Sigmoid colon (tissue), 7 donors: ENCODE measurements around the gene DNAH14. TPM values are rescaled to one million over a fixed set of nuclear protein-coding genes. Genes with fewer than 3 reads are reported as not detected.
A peak's percentile ranks its signal among the peaks of the same experiment; 100 is the strongest.

ENCODE experiments used
- DNase-seq: peaks from one replicate; pipeline ENCODE4 v3.0.0-alpha.2; 2019
- H3K27ac ChIP-seq, 4 donors: fragments of 200-600 bp; sonication (generic); one replicate each; pipeline ENCODE4 v1.5.1; 2016 to 2019; ENCODE audit warnings: mild to moderate bottlenecking in 1 of 4
- H3K27me3 ChIP-seq, 3 donors: fragments of 200-600 bp; sonication (generic); one replicate each; pipeline ENCODE4 v1.5.1; 2019; ENCODE audit warnings: mild to moderate bottlenecking in 1 of 3
- H3K36me3 ChIP-seq, 4 donors: fragments of 200-600 bp; sonication (generic); one replicate each; pipeline ENCODE4 v1.5.1; 2016 to 2019
- H3K4me1 ChIP-seq, 4 donors: fragments of 200-600 bp; sonication (generic); one replicate each; pipeline ENCODE4 v1.5.1; 2017 to 2019
- H3K4me3 ChIP-seq, 4 donors: fragments of 200-600 bp; sonication (generic); one replicate each; pipeline ENCODE4 v1.5.1; 2017 to 2019; ENCODE audit warnings: mild to moderate bottlenecking in 2 of 4, moderate library complexity in 1 of 4
- H3K9me3 ChIP-seq, 4 donors: fragments of 200-600 bp in 3 of 4; sonication (generic) in 3 of 4; one replicate each; pipeline versions ENCODE4 v1.5.1 to v1.6.1; 2013 to 2019
- EP300 ChIP-seq, 4 donors: sonication (generic); formaldehyde crosslinking; IDR thresholded peaks; one replicate each; pipeline ENCODE4 v1.6.1; 2017; ENCODE audit warnings: antibody characterized with exemption in 4 of 4
- POLR2A ChIP-seq, 2 donors: fragments of 450-650 bp; IDR thresholded peaks; one replicate each; pipeline ENCODE4 v1.6.1; 2016; ENCODE audit warnings: antibody characterized with exemption in 2 of 2, mild to moderate bottlenecking in 2 of 2, moderate library complexity in 2 of 2
- POLR2AphosphoS5 ChIP-seq, 4 donors: sonication (generic); formaldehyde crosslinking; IDR thresholded peaks; one replicate each; pipeline ENCODE4 v1.6.1; 2017; ENCODE audit warnings: antibody characterized with exemption in 4 of 4
- WGBS, 2 donors: extraction: QIAGEN DNeasy Blood & Tissue Kit; methylation state at CpG; one replicate each; pipeline ENCODE4 v1.1.7; 2013; 5-methylcytosine and 5-hydroxymethylcytosine counted together
- intact Hi-C: fragments of 100-400 bp; cut with DNase I; formaldehyde crosslinking; loops from one replicate; pipeline ENCODE4 v1.15.1; 2023
- polyA plus RNA-seq, 3 donors: library from polyadenylated mRNA; stranded (reverse); fragments of 200-250 nt; gene quantifications; one replicate each; pipeline ENCODE4 v1.2.3, GENCODE V29; 2013
- total RNA-seq, 4 donors: library from RNA; depleted of rRNA; stranded (reverse); fragments of >200 nt; gene quantifications; one replicate each; pipeline ENCODE4 v1.1.0, GENCODE V29; 2016
- TF ChIP-seq, protein P1 (sequence below), 4 experiments: fragments of 450-650 bp in 3 of 4; fragments of 200-600 bp in 1 of 4; IDR thresholded peaks; one replicate each; pipeline ENCODE4 v1.5.1; 2016 to 2019; ENCODE audit warnings: antibody characterized with exemption in 4 of 4, mild to moderate bottlenecking in 3 of 4, moderate library complexity in 2 of 4
- donor health status: healthy with polysubstance abuse.
- donor health status: Bipolar disorder and iron deficiency.
- donor health status: healthy.

The DNAH14 gene
- total and polyA plus RNA-seq, 7 donors, result 2.4 to 9.7 (median 3.3) TPM

- 60 to 76% methylated on average over 7 of the region's 7 CpGs for WGBS, 2 donors
These were observed 517.1 kb downstream of the DNAH14 start for GRCh38 chr1:225446595-225446960.

GRCh38 chr1:225446981-225447615, 517.6 kb downstream of the DNAH14 start:
- intact Hi-C loops, result no loop called here
- TF ChIP-seq POLR2AphosphoS5 (IDR thresholded peaks at IDR 0.05) (no peak), POLR2A (IDR thresholded peaks at IDR 0.05) (no peak), EP300 (IDR thresholded peaks at IDR 0.05) (no peak)
- TF ChIP-seq, protein P1, sequence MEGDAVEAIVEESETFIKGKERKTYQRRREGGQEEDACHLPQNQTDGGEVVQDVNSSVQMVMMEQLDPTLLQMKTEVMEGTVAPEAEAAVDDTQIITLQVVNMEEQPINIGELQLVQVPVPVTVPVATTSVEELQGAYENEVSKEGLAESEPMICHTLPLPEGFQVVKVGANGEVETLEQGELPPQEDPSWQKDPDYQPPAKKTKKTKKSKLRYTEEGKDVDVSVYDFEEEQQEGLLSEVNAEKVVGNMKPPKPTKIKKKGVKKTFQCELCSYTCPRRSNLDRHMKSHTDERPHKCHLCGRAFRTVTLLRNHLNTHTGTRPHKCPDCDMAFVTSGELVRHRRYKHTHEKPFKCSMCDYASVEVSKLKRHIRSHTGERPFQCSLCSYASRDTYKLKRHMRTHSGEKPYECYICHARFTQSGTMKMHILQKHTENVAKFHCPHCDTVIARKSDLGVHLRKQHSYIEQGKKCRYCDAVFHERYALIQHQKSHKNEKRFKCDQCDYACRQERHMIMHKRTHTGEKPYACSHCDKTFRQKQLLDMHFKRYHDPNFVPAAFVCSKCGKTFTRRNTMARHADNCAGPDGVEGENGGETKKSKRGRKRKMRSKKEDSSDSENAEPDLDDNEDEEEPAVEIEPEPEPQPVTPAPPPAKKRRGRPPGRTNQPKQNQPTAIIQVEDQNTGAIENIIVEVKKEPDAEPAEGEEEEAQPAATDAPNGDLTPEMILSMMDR (IDR thresholded peaks at IDR 0.05), result no peak
- WGBS, 2 donors, result 71 to 76% methylated on average over 9 of the region's 9 CpGs
- Histone ChIP-seq H3K36me3 (no peaks in the 10 kb centered on the region), H3K4me3 (peak overlapping the region in 2 of 4 donors; percentile 19 to 31), H3K9me3 (no peaks in the 10 kb centered on the region), H3K4me1 (peaks cover 0 to 92% (median 86%) of the 10 kb centered on the region in 4 donors), H3K27me3 (no peaks in the 10 kb centered on the region), H3K27ac (peak overlapping the region; percentile 91 to 96 (median 93))
- no peak for DNase-seq

More at GRCh38 chr1:225446595-225446960, 517.1 kb downstream of the DNAH14 start:
- H3K4me3 ChIP-seq, result no peak overlapping the region
- H3K27me3 ChIP-seq, result no peaks in the 10 kb centered on the region
- H3K9me3 ChIP-seq, result no peaks in the 10 kb centered on the region
- peak overlapping the region; percentile 91 to 96 (median 93) for H3K27ac ChIP-seq
- H3K36me3 ChIP-seq, result no peaks in the 10 kb centered on the region
- H3K4me1 ChIP-seq, result peaks cover 0 to 92% (median 86%) of the 10 kb centered on the region in 4 donors
- intact Hi-C loops, result no loop called here
- DNase-seq, result peak; percentile 71
- TF ChIP-seq EP300 (IDR thresholded peaks at IDR 0.05), result no peak
- no peak for TF ChIP-seq POLR2A (IDR thresholded peaks at IDR 0.05)
- TF ChIP-seq POLR2AphosphoS5 (IDR thresholded peaks at IDR 0.05), result no peak

GRCh38 chr1:225447650-225448089, 518.2 kb downstream of the DNAH14 start:
- Histone ChIP-seq H3K9me3 (no peaks in the 10 kb centered on the region), H3K27me3 (no peaks in the 10 kb centered on the region), H3K27ac (peak overlapping the region; percentile 91 to 96 (median 93)), H3K4me3 (peak overlapping the region; percentile 8 to 31 (median 22)), H3K36me3 (no peaks in the 10 kb centered on the region), H3K4me1 (peaks cover 0 to 95% (median 89%) of the 10 kb centered on the region in 4 donors)
- WGBS, 2 donors, result 43 to 53% methylated on average over 8 of the region's 8 CpGs
- intact Hi-C loops, result no loop called here
- TF ChIP-seq EP300 (IDR thresholded peaks at IDR 0.05), result peak; percentile 76 to 96 (median 94)
- TF ChIP-seq POLR2A (IDR thresholded peaks at IDR 0.05), result no peak
- TF ChIP-seq POLR2AphosphoS5 (IDR thresholded peaks at IDR 0.05), result peak; percentile 80 to 94 (median 90)
- peak; percentile 97 for DNase-seq

DNA sequence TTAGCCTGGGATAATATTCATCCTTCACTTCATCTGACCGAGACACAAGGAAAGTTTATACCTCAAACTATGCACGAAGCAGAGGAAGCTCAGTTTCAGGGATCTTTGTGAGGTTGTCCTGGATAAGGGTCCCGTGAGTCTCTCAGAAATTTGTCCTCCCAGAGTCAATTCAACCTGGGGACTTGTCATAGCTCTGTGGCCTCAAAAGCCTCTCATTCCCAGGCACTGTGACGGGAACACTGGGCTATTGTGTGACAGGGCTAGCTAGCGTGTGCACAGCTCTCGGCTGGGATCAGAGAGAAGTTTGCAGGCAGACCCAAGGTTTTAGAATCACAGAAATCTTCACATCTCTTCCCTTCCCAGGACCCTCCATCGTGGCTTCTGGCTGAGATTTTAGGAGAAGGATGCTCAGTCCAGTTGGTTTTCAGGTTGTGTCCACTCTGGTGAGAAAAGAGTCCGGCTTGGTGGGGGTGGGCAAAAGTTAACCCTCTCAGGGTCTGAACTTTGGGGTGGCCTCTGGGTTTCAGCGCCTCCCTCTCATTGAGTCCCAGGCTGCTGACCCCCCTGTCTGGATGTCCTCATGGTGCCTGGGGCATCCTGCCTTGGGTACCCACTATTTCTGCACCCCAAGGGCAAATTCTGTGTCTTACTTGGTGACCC, 518.8 kb downstream of the DNAH14 start:
- Histone ChIP-seq H3K4me3 (peak overlapping the region; percentile 8 to 31 (median 22)), H3K36me3 (no peaks in the 10 kb centered on the region), H3K27me3 (no peaks in the 10 kb centered on the region), H3K9me3 (no peaks in the 10 kb centered on the region), H3K4me1 (peaks cover 0 to 94% (median 88%) of the 10 kb centered on the region in 4 donors), H3K27ac (peak overlapping the region; percentile 91 to 96 (median 93))
- WGBS, 2 donors, result 81 to 85% methylated on average over 9 of the region's 9 CpGs
- intact Hi-C loops, result no loop called here
- TF ChIP-seq POLR2A (IDR thresholded peaks at IDR 0.05) (peak in 1 of 2 donors; percentile 22), POLR2AphosphoS5 (IDR thresholded peaks at IDR 0.05) (no peak)
- peak; percentile 67 for DNase-seq
